ENCODE measurements around the gene ZG16. TPM values are rescaled to one million over a fixed set of nuclear protein-coding genes. Genes with fewer than 3 reads are reported as not detected.

The ZG16 gene
- total and polyA plus RNA-seq, 9 of the 15 experiments (the other 6 are each of a cell fraction or from before 2014, with no cell fraction given): 0.04 TPM; not detected in 8

DNA sequence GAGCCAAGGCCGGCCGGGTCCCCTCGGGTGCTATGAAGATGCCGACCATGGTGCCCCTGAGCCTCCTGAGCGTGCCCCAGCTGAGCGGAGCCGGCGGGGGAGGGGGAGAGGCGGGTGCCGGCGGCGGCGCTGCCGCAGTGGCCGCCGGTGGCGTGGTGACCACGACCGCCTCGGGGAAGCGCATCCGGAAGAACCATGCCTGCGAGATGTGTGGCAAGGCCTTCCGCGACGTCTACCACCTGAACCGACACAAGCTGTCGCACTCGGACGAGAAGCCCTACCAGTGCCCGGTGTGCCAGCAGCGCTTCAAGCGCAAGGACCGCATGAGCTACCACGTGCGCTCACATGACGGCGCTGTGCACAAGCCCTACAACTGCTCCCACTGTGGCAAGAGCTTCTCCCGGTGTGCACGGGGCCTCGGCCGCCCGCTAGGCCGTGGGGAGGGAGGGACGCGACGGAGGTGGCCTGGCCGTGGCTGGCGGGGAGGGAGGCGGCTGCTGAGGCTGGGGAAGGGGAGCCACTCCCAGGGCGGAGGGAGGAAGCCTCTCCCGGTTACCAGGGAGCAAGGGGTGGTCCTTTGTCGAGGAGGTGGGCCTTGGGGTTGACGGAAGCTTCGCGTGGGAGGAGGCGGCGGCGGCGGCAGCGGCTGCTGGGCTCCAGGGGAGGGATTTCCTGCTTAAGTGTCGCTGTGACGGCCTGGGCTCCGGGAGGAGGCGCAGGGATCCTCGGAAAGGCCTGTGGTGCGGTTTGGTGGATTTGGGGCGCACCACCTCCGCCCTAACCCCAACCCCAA is 29.6 kb downstream of the ZG16 start (continued):
- TF ChIP-seq ZFP1 (CRISPR knock-in tag; IDR thresholded peaks at IDR 0.05) (no peak), RAD21 (CRISPR knock-in tag; conservative IDR thresholded peaks at IDR 0.05 in 1 of 2, IDR thresholded peaks at IDR 0.05 in 1 of 2) (peak; percentile 47 to 48), ZBTB8A (IDR thresholded peaks at IDR 0.05; ENCODE audit: partially characterized antibody) (no peak), CTBP1 (IDR thresholded peaks at IDR 0.05; ENCODE audit: borderline replicate concordance) (peak; percentile 89; the same call in 1 of the 2 replicates), CHD4 (IDR thresholded peaks at IDR 0.05; ENCODE audit: insufficient read depth, insufficient replicate concordance, low read depth, low read length, poor library complexity, severe bottlenecking) (no peak), ZNF124 (CRISPR knock-in tag; IDR thresholded peaks at IDR 0.05) (peak; percentile 90; the same call in 1 of the 2 replicates), NCOR1 (IDR thresholded peaks at IDR 0.05) (no peak; the same call in 1 of the 2 replicates), NCOA2 (IDR thresholded peaks at IDR 0.05; ENCODE audit: partially characterized antibody in 2 of 2) (no peak), ZFPM2 (CRISPR knock-in tag; IDR thresholded peaks at IDR 0.05) (0 out of 2 replicates have a peak, but pooled peaks have one; percentile 11), OTX1 (CRISPR knock-in tag; IDR thresholded peaks at IDR 0.05) (no peak), GATAD2A (IDR thresholded peaks at IDR 0.05) (no peak)
- TF ChIP-seq, protein P1, sequence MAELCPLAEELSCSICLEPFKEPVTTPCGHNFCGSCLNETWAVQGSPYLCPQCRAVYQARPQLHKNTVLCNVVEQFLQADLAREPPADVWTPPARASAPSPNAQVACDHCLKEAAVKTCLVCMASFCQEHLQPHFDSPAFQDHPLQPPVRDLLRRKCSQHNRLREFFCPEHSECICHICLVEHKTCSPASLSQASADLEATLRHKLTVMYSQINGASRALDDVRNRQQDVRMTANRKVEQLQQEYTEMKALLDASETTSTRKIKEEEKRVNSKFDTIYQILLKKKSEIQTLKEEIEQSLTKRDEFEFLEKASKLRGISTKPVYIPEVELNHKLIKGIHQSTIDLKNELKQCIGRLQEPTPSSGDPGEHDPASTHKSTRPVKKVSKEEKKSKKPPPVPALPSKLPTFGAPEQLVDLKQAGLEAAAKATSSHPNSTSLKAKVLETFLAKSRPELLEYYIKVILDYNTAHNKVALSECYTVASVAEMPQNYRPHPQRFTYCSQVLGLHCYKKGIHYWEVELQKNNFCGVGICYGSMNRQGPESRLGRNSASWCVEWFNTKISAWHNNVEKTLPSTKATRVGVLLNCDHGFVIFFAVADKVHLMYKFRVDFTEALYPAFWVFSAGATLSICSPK (IDR thresholded peaks at IDR 0.05; ENCODE audit: borderline replicate concordance): no peak
- TF ChIP-seq, protein P2, sequence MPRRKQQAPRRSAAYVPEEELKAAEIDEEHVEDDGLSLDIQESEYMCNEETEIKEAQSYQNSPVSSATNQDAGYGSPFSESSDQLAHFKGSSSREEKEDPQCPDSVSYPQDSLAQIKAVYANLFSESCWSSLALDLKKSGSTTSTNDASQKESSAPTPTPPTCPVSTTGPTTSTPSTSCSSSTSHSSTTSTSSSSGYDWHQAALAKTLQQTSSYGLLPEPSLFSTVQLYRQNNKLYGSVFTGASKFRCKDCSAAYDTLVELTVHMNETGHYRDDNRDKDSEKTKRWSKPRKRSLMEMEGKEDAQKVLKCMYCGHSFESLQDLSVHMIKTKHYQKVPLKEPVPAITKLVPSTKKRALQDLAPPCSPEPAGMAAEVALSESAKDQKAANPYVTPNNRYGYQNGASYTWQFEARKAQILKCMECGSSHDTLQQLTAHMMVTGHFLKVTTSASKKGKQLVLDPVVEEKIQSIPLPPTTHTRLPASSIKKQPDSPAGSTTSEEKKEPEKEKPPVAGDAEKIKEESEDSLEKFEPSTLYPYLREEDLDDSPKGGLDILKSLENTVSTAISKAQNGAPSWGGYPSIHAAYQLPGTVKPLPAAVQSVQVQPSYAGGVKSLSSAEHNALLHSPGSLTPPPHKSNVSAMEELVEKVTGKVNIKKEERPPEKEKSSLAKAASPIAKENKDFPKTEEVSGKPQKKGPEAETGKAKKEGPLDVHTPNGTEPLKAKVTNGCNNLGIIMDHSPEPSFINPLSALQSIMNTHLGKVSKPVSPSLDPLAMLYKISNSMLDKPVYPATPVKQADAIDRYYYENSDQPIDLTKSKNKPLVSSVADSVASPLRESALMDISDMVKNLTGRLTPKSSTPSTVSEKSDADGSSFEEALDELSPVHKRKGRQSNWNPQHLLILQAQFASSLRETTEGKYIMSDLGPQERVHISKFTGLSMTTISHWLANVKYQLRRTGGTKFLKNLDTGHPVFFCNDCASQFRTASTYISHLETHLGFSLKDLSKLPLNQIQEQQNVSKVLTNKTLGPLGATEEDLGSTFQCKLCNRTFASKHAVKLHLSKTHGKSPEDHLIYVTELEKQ (CRISPR knock-in tag; IDR thresholded peaks at IDR 0.05): no peak
- TF ChIP-seq, protein P3, sequence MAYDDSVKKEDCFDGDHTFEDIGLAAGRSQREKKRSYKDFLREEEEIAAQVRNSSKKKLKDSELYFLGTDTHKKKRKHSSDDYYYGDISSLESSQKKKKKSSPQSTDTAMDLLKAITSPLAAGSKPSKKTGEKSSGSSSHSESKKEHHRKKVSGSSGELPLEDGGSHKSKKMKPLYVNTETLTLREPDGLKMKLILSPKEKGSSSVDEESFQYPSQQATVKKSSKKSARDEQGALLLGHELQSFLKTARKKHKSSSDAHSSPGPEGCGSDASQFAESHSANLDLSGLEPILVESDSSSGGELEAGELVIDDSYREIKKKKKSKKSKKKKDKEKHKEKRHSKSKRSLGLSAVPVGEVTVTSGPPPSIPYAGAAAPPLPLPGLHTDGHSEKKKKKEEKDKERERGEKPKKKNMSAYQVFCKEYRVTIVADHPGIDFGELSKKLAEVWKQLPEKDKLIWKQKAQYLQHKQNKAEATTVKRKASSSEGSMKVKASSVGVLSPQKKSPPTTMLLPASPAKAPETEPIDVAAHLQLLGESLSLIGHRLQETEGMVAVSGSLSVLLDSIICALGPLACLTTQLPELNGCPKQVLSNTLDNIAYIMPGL (CRISPR knock-in tag; IDR thresholded peaks at IDR 0.05): peak; percentile 98
- TF ChIP-seq, protein P4, sequence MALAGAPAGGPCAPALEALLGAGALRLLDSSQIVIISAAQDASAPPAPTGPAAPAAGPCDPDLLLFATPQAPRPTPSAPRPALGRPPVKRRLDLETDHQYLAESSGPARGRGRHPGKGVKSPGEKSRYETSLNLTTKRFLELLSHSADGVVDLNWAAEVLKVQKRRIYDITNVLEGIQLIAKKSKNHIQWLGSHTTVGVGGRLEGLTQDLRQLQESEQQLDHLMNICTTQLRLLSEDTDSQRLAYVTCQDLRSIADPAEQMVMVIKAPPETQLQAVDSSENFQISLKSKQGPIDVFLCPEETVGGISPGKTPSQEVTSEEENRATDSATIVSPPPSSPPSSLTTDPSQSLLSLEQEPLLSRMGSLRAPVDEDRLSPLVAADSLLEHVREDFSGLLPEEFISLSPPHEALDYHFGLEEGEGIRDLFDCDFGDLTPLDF (CRISPR knock-in tag; IDR thresholded peaks at IDR 0.05): peak; percentile 88
- TF ChIP-seq, protein P5, sequence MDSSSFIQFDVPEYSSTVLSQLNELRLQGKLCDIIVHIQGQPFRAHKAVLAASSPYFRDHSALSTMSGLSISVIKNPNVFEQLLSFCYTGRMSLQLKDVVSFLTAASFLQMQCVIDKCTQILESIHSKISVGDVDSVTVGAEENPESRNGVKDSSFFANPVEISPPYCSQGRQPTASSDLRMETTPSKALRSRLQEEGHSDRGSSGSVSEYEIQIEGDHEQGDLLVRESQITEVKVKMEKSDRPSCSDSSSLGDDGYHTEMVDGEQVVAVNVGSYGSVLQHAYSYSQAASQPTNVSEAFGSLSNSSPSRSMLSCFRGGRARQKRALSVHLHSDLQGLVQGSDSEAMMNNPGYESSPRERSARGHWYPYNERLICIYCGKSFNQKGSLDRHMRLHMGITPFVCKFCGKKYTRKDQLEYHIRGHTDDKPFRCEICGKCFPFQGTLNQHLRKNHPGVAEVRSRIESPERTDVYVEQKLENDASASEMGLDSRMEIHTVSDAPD (CRISPR knock-in tag; IDR thresholded peaks at IDR 0.05): no peak
